K562 (cell line): Measurements from ENCODE around the gene AKT1S1. TPM values are rescaled to one million over a fixed set of nuclear protein-coding genes. Genes with fewer than 3 reads are reported as not detected.

Experiments
- BCLAF1 ChIP-seq, 2 experiments: fragments of 450-650 bp in 1 of 2; IDR thresholded peaks; 2 replicates each; pipeline ENCODE4 v1.6.1; 2011 to 2017; ENCODE audit warnings: low read depth in 2 of 2, antibody characterized with exemption in 1 of 2, borderline replicate concordance in 1 of 2, low read length in 1 of 2, mild to moderate bottlenecking in 1 of 2, mixed read lengths in 1 of 2; ENCODE audit not compliant: control insufficient read depth in 1 of 2
- E2F1 ChIP-seq: sonication (generic); formaldehyde crosslinking; IDR thresholded peaks from 2 replicates; pipeline ENCODE4 v1.8.1; 2023; ENCODE audit warnings: mild to moderate bottlenecking, missing genetic modification reagents, moderate library complexity
- HDAC3 ChIP-seq: fragments of 450-650 bp; IDR thresholded peaks from 2 replicates; pipeline ENCODE4 v1.6.1; 2018; ENCODE audit warnings: borderline replicate concordance, mild to moderate bottlenecking, moderate library complexity; ENCODE audit not compliant: partially characterized antibody
- KHSRP ChIP-seq: fragments of 450-650 bp; IDR thresholded peaks from 2 replicates; pipeline ENCODE4 v1.6.1; 2017
- LCOR ChIP-seq: sonication (generic); formaldehyde crosslinking; IDR thresholded peaks from 2 replicates; pipeline ENCODE4 v1.8.0; 2022; ENCODE audit warnings: mild to moderate bottlenecking, missing genetic modification reagents
- MED1 ChIP-seq: sonication (generic); formaldehyde crosslinking; IDR thresholded peaks from 2 replicates; pipeline ENCODE4 v1.8.1; 2023; ENCODE audit warnings: missing genetic modification reagents, borderline replicate concordance
- MYC ChIP-seq, 2 experiments: fragments of 250-450 bp in 1 of 2; sonication (Bioruptor Pico) in 1 of 2; IDR thresholded peaks; 2 replicates each; pipeline versions ENCODE4 v1.5.1 to v1.6.1; 2012 to 2021; ENCODE audit warnings: low read depth in 2 of 2, borderline replicate concordance in 1 of 2, improper control_type of control experiment in 1 of 2, low read length in 1 of 2, mild to moderate bottlenecking in 1 of 2, moderate library complexity in 1 of 2
- NEUROD1 ChIP-seq: fragments of 150-350 bp; IDR thresholded peaks from 2 replicates; pipeline ENCODE4 v1.6.1; 2014; ENCODE audit warnings: borderline replicate concordance, low read length, low read depth; ENCODE audit not compliant: partially characterized antibody
- NFIC ChIP-seq: fragments of 450-650 bp; IDR thresholded peaks from 2 replicates; pipeline ENCODE4 v1.6.1; 2017; ENCODE audit warnings: mild to moderate bottlenecking, inconsistent platforms
- NFRKB ChIP-seq: fragments of 450-650 bp; IDR thresholded peaks from 2 replicates; pipeline ENCODE4 v1.6.1; 2016; ENCODE audit warnings: low read depth
- NR3C1 ChIP-seq: sonication (generic); formaldehyde crosslinking; IDR thresholded peaks from 2 replicates; pipeline ENCODE4 v1.8.1; 2022; ENCODE audit warnings: missing genetic modification reagents
- POLR2AphosphoS5 ChIP-seq: IDR thresholded peaks from 2 replicates; pipeline ENCODE4 v1.6.1; 2011; ENCODE audit warnings: mild to moderate bottlenecking, low read depth, low read length, moderate library complexity; ENCODE audit not compliant: control insufficient read depth, insufficient read depth
- TOE1 ChIP-seq, 2 experiments: fragments of 450-650 bp in 1 of 2; sonication (generic) in 1 of 2; formaldehyde crosslinking in 1 of 2; IDR thresholded peaks; 2 replicates each; pipeline versions ENCODE4 v1.7.1 to v1.8.0; 2016 to 2022; ENCODE audit warnings: borderline replicate concordance in 2 of 2, mild to moderate bottlenecking in 2 of 2, antibody characterized with exemption in 1 of 2, inconsistent platforms in 1 of 2, low read depth in 1 of 2, missing genetic modification reagents in 1 of 2, moderate library complexity in 1 of 2
- TRIM28 ChIP-seq: fragments of 450-650 bp; IDR thresholded peaks from 2 replicates; pipeline ENCODE4 v1.6.1; 2017
- XRCC5 ChIP-seq: fragments of 200-400 bp; formaldehyde crosslinking; IDR thresholded peaks from 2 replicates; pipeline ENCODE4 v1.6.1; 2017; ENCODE audit warnings: low read depth, mild to moderate bottlenecking, low read length
- ZHX1 ChIP-seq: fragments of 150-350 bp; conservative IDR thresholded peaks from 2 replicates; pipeline ENCODE4 v1.6.1; 2014; ENCODE audit warnings: low read length
- ZNF12 ChIP-seq: sonication (generic); formaldehyde crosslinking; IDR thresholded peaks from 2 replicates; pipeline ENCODE4 v1.4.0; 2020; ENCODE audit warnings: mild to moderate bottlenecking, missing genetic modification reagents
- ZNF124 ChIP-seq: sonication (generic); formaldehyde crosslinking; IDR thresholded peaks from 2 replicates; pipeline ENCODE4 v1.8.1; 2022; ENCODE audit warnings: missing genetic modification reagents
- ZNF143 ChIP-seq: sonication (generic); formaldehyde crosslinking; IDR thresholded peaks from 2 replicates; pipeline ENCODE4 v1.9.0; 2022; ENCODE audit warnings: mild to moderate bottlenecking, missing genetic modification reagents
- ZNF445 ChIP-seq: fragments of 250-450 bp; sonication (Bioruptor Pico); IDR thresholded peaks from 2 replicates; pipeline ENCODE4 v1.4.0; 2020; ENCODE audit warnings: low read depth, mild to moderate bottlenecking, moderate library complexity
- polyA plus RNA-seq, 8 experiments: library from polyadenylated mRNA; depleted of rRNA in 4 of 8; stranded (reverse) in 5 of 8; unstranded in 3 of 8; fragments of >200 nt; fragmentation: Nextera tagmentation in 2 of 8; fragmentation: Illumina TruSeq in 1 of 8; extraction: Ambion mirVana in 2 of 8; extraction: Trizol in 1 of 8; gene quantifications; 2 replicates each; pipeline versions ENCODE4 v1.2.1 to v1.2.3, GENCODE V29; 2011 to 2014; ENCODE audit warnings: inconsistent platforms in 1 of 8, missing spikeins in 1 of 8
- total RNA-seq, 7 experiments: library from RNA; depleted of rRNA in 6 of 7; stranded (reverse); fragments of >200 nt in 6 of 7; fragmentation: Illumina TruSeq in 2 of 7; extraction: Trizol in 2 of 7; gene quantifications; 2 replicates each; pipeline versions ENCODE4 v1.2.1 to v1.2.3, GENCODE V29; 2011 to 2021; ENCODE audit warnings: low replicate concordance in 1 of 7

Gene AKT1S1
- total and polyA plus RNA-seq, 9 of the 15 experiments (the other 6 are each of a cell fraction or from before 2014, with no cell fraction given): 1.2 to 50.3 (median 17.1) TPM

- TF ChIP-seq NFIC: peak; percentile 70
- TF ChIP-seq NR3C1 (CRISPR knock-in tag): peak; percentile 99
- peak; percentile 38; the same call in 1 of the 2 replicates for TF ChIP-seq TRIM28
- TF ChIP-seq KHSRP: no peak
- peak; percentile 100 for TF ChIP-seq MYC (IDR thresholded peaks at IDR 0.05; ENCODE audit: low read depth, low read length)
- peak; percentile 98 for TF ChIP-seq MYC (CRISPR knock-in tag; IDR thresholded peaks at IDR 0.05; ENCODE audit: borderline replicate concordance, low read depth)
- peak; percentile 85; the same call in 1 of the 2 replicates for TF ChIP-seq ZNF12 (CRISPR knock-in tag)
- 0 out of 2 replicates have a peak, but pooled peaks have one; percentile 56 for TF ChIP-seq ZHX1
- peak; percentile 41; the same call in 1 of the 2 replicates for TF ChIP-seq POLR2AphosphoS5
- peak; percentile 99 for TF ChIP-seq LCOR (CRISPR knock-in tag)
- peak; percentile 68 for TF ChIP-seq ZNF143 (CRISPR knock-in tag)
- TF ChIP-seq BCLAF1 (IDR thresholded peaks at IDR 0.05; ENCODE audit: borderline replicate concordance in 1 of 2, control insufficient read depth in 1 of 2, low read depth in 2 of 2, low read length in 1 of 2): peak in 1 of 2 experiments; percentile 65; a peak in 1 of 4 replicates
- no peak for TF ChIP-seq MED1 (CRISPR knock-in tag)
- TF ChIP-seq XRCC5: peak; percentile 77; the same call in 1 of the 2 replicates
- no peak; the same call in 1 of the 2 replicates for TF ChIP-seq ZNF124
- no peak for TF ChIP-seq ZNF445 (CRISPR knock-in tag)
- TF ChIP-seq NFRKB: no peak
- peak; percentile 75; the same call in 1 of the 2 replicates for TF ChIP-seq TOE1 (IDR thresholded peaks at IDR 0.05; ENCODE audit: borderline replicate concordance)
- TF ChIP-seq TOE1 (CRISPR knock-in tag; IDR thresholded peaks at IDR 0.05; ENCODE audit: borderline replicate concordance, low read depth): peak; percentile 99
- TF ChIP-seq NEUROD1: peak; percentile 84
- TF ChIP-seq E2F1 (CRISPR knock-in tag): peak; percentile 99
- TF ChIP-seq HDAC3: no peak
Observed at GRCh38 chr19:49889687-49890348, 12.7 kb upstream of the AKT1S1 start (continued).
